H1 (cell line): ENCODE results near the gene LMX1B. TPM values are rescaled to one million over a fixed set of nuclear protein-coding genes. Genes with fewer than 3 reads are reported as not detected.

Experiments
- CHD7 ChIP-seq: fragments of 300-600 bp; sonication (generic); IDR thresholded peaks from 2 replicates; pipeline ENCODE4 v1.7.1; 2012; ENCODE audit warnings: low read length, moderate library complexity, mild to moderate bottlenecking, inconsistent platforms; ENCODE audit not compliant: insufficient replicate concordance
- MAX ChIP-seq: IDR thresholded peaks from 2 replicates; pipeline ENCODE4 v1.6.1; 2012; ENCODE audit warnings: inconsistent platforms
- polyA plus RNA-seq, 7 experiments: library from polyadenylated mRNA; depleted of rRNA in 3 of 7; stranded (reverse) in 5 of 7; unstranded in 2 of 7; fragments of >200 nt in 5 of 7; fragments of 200-250 nt in 2 of 7; gene quantifications; 1 replicate in 5 of 7; 2 replicates in 1 of 7; 4 replicates in 1 of 7; pipeline versions ENCODE4 v1.2.1 to v1.2.3, GENCODE V29; 2011 to 2013; ENCODE audit warnings: missing spikeins in 2 of 7, mixed read lengths in 2 of 7
- total RNA-seq: library from RNA; stranded (reverse); fragmentation: NEBNext Ultra II Directional; extraction: Animal tissue kit (Norgen Biotek cat#: 25700); gene quantifications from 2 replicates; pipeline ENCODE4 v1.2.1, GENCODE V29; 2021

The LMX1B gene
- total and polyA plus RNA-seq, 2 of the 8 experiments (the other 6 are each of a cell fraction or from before 2014, with no cell fraction given), result 0.09 to 0.37 TPM

- TF ChIP-seq CHD7, result no peak
- peak; percentile 84 for TF ChIP-seq MAX
Measured at GRCh38 chr9:126636983-126637798, 23.5 kb downstream of the LMX1B start (continued).
